ENCODE data around the gene DNASE2.
"Not testable (repeated sequence)": the region's sequence is repeated elsewhere in the genome, so short reads cannot be mapped to it uniquely, and the experiment has no call there.

Gene DNASE2

GRCh38 chr19:12881172-12881808 is at the start of gene DNASE2:
TSS of gene DNASE2 (minus strand) at chr19:12881449. CDS start at chr19:12881375, 74 bp downstream.
- peak; percentile 98 for DNase-seq (ENCODE audit: low spot score)

- DNase-seq (ENCODE audit: low spot score) = no peak
Observed at GRCh38 chr19:12930002-12930645, 48.9 kb upstream of the DNASE2 start.

GRCh38 chr19:12924621-12925310 is 43.5 kb upstream of the DNASE2 start:
- no peak for DNase-seq (ENCODE audit: low spot score)

GRCh38 chr19:12922959-12923358 is 41.7 kb upstream of the DNASE2 start:
- DNase-seq (ENCODE audit: low spot score) = no peak

GRCh38 chr19:12921047-12921446 is 39.8 kb upstream of the DNASE2 start:
- DNase-seq (ENCODE audit: low spot score) = no peak

GRCh38 chr19:12918253-12918652 is 37.0 kb upstream of the DNASE2 start:
- DNase-seq (ENCODE audit: low spot score) = no peak

- not testable (repeated sequence) for DNase-seq (ENCODE audit: low spot score)
Observed at GRCh38 chr19:12915860-12916259, 34.6 kb upstream of the DNASE2 start.

- no peak for DNase-seq (ENCODE audit: low spot score)
Observed at GRCh38 chr19:12913851-12914690, 32.8 kb upstream of the DNASE2 start.

GRCh38 chr19:12913011-12913561 is 31.8 kb upstream of the DNASE2 start:
- DNase-seq (ENCODE audit: low spot score) = peak; percentile 73

- DNase-seq (ENCODE audit: low spot score) = no peak
Observed at GRCh38 chr19:12912571-12912970, 31.3 kb upstream of the DNASE2 start.

GRCh38 chr19:12907166-12907565 is 25.9 kb upstream of the DNASE2 start:
- DNase-seq (ENCODE audit: low spot score) = no peak

- no peak for DNase-seq (ENCODE audit: low spot score)
Observed at GRCh38 chr19:12899891-12900518, 18.8 kb upstream of the DNASE2 start.

- no peak for DNase-seq (ENCODE audit: low spot score)
Observed at GRCh38 chr19:12896460-12896859, 15.2 kb upstream of the DNASE2 start.

GRCh38 chr19:12893582-12893981 is 12.3 kb upstream of the DNASE2 start:
- no peak for DNase-seq (ENCODE audit: low spot score)

- DNase-seq (ENCODE audit: low spot score) = no peak
Observed at GRCh38 chr19:12891553-12892021, 10.3 kb upstream of the DNASE2 start.

- peak; percentile 99 for DNase-seq (ENCODE audit: low spot score)
Observed at GRCh38 chr19:12890787-12891552, 9.7 kb upstream of the DNASE2 start, which contains the start of gene GCDH. TSS of gene GCDH (plus strand) at chr19:12891160. CDS start at chr19:12891305, 145 bp downstream.

- DNase-seq (ENCODE audit: low spot score) = not testable (repeated sequence)
Observed at GRCh38 chr19:12890299-12890786, 9.1 kb upstream of the DNASE2 start.

- DNase-seq (ENCODE audit: low spot score) = no peak
Observed at GRCh38 chr19:12888006-12888603, 6.9 kb upstream of the DNASE2 start.

- no peak for DNase-seq (ENCODE audit: low spot score)
Observed at GRCh38 chr19:12886969-12887747, 5.9 kb upstream of the DNASE2 start, which contains the start of gene KLF1. TSS of gene KLF1 (minus strand) at chr19:12887201. CDS start at chr19:12887140, 61 bp downstream.
